Loucy (cell line): ENCODE data around the gene NRGN.

Experiments used
- EZH2phosphoT487 ChIP-seq: fragments of 200-600 bp; IDR thresholded peaks from 2 replicates; pipeline ENCODE4 v1.6.1; 2018; ENCODE audit warnings: antibody characterized with exemption, mild to moderate bottlenecking, moderate library complexity, borderline replicate concordance
- TF ChIP-seq, protein P1 (sequence below): fragments of 200-600 bp; sonication (generic); conservative IDR thresholded peaks from 2 replicates; pipeline ENCODE4 v1.5.1; 2014; ENCODE audit warnings: mild to moderate bottlenecking, antibody characterized with exemption, low read length

DNA sequence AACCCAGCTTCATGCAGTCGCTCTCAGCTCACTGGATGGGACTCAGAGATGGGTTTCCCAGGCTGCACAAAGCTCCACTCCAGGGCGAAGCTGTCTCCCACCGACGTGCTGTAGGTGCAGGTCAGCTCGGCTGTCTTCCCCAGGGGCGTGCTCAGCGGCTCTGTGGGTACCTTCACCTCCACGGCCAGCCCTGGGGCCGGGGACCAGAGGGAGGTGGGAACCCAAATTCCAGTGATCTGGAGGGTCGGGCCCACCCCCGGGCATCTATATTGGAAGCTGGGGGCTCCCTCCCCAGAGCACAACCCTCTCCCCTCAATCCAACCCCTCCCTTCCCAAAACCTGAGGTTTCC is 11.6 kb downstream of the NRGN start:
- TF ChIP-seq, protein P1, sequence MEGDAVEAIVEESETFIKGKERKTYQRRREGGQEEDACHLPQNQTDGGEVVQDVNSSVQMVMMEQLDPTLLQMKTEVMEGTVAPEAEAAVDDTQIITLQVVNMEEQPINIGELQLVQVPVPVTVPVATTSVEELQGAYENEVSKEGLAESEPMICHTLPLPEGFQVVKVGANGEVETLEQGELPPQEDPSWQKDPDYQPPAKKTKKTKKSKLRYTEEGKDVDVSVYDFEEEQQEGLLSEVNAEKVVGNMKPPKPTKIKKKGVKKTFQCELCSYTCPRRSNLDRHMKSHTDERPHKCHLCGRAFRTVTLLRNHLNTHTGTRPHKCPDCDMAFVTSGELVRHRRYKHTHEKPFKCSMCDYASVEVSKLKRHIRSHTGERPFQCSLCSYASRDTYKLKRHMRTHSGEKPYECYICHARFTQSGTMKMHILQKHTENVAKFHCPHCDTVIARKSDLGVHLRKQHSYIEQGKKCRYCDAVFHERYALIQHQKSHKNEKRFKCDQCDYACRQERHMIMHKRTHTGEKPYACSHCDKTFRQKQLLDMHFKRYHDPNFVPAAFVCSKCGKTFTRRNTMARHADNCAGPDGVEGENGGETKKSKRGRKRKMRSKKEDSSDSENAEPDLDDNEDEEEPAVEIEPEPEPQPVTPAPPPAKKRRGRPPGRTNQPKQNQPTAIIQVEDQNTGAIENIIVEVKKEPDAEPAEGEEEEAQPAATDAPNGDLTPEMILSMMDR: no peak
- TF ChIP-seq EZH2phosphoT487: no peak
